Subcutaneous adipose tissue (tissue), 4 donors: ENCODE results near the gene ASIC3. TPM values are rescaled to one million over a fixed set of nuclear protein-coding genes. Genes with fewer than 3 reads are reported as not detected.

Experiments
- total RNA-seq, 4 donors: library from RNA; depleted of rRNA; stranded (reverse); fragments of >200 nt; gene quantifications; one replicate each; pipeline ENCODE4 v1.1.0, GENCODE V29; 2016
- TF ChIP-seq, protein P1 (sequence below): fragments of 450-650 bp; IDR thresholded peaks from one replicate; pipeline ENCODE4 v1.5.1; 2016; ENCODE audit warnings: low read depth, mild to moderate bottlenecking, control low read depth, antibody characterized with exemption, moderate library complexity

Gene ASIC3
- total RNA-seq, 4 donors from 2014 or later = 0.34 to 1.1 (median 0.44) TPM; not detected in 1

DNA sequence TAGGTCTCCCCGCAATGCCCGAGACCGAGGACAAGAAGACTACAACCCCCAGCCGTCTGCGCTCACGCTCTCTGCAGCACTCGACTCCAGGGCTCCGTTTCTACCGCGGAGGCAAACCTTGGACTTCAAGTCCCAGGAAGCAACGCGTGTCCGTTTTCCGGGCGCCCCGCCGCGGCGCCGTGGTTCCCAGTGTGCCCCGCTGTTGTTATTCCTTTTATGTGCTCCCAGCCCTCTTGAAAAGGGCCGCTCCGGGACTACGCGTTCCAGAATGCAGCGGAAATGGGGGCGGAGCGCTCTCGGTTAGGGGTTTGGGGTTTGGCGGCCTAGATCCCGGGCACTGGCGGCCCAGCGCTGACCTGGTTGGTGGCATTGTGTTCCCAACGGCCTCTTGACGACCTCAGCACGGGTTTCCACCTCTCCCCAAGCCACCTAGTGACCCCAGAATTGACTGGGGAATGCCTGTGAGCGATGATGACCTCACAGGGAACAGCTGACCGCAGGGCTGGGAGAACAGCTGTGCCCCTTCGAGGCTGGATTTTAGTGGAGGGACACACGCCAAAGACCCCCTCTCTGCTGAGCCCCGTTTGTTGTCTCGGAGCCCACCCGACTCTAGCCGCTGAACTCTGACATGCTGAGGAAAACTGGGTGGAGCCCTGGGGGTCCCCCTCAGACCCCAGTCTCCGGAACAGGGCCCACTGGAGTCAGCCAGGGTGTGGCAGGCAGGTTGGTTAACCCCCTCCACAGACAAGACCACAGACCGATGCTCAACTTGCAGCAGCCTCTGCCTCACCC lies 9.9 kb downstream of the ASIC3 start:
- TF ChIP-seq, protein P1, sequence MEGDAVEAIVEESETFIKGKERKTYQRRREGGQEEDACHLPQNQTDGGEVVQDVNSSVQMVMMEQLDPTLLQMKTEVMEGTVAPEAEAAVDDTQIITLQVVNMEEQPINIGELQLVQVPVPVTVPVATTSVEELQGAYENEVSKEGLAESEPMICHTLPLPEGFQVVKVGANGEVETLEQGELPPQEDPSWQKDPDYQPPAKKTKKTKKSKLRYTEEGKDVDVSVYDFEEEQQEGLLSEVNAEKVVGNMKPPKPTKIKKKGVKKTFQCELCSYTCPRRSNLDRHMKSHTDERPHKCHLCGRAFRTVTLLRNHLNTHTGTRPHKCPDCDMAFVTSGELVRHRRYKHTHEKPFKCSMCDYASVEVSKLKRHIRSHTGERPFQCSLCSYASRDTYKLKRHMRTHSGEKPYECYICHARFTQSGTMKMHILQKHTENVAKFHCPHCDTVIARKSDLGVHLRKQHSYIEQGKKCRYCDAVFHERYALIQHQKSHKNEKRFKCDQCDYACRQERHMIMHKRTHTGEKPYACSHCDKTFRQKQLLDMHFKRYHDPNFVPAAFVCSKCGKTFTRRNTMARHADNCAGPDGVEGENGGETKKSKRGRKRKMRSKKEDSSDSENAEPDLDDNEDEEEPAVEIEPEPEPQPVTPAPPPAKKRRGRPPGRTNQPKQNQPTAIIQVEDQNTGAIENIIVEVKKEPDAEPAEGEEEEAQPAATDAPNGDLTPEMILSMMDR = no peak

DNA sequence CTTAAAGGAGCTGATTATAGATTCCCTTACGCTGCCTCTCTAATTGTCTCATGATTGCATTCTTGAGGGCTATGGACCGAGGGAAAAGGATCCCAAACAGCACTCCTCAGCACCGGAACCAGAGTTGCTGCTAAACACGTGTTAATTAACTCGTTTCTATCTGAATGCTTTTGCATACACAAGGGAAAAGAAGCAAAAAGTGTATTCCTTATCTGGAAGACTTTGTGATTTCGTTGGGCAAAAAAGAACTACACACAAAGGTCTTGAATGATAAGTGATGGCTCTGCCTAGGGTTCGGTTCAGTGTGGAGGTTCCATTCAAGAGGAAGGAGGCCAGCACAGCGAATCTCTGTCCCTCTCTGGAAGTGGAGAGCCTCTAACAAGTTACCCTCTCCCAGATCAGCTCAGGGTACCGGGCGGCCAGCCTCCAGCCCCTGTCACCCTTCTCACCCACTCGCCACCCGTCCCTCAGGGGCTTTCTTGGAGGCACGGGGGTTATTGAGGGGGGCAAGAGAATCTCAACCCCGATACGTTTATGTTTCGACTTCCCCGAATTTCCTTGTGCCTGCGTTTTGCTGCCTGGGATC lies 10.5 kb downstream of the ASIC3 start:
- TF ChIP-seq, protein P1 = no peak

DNA sequence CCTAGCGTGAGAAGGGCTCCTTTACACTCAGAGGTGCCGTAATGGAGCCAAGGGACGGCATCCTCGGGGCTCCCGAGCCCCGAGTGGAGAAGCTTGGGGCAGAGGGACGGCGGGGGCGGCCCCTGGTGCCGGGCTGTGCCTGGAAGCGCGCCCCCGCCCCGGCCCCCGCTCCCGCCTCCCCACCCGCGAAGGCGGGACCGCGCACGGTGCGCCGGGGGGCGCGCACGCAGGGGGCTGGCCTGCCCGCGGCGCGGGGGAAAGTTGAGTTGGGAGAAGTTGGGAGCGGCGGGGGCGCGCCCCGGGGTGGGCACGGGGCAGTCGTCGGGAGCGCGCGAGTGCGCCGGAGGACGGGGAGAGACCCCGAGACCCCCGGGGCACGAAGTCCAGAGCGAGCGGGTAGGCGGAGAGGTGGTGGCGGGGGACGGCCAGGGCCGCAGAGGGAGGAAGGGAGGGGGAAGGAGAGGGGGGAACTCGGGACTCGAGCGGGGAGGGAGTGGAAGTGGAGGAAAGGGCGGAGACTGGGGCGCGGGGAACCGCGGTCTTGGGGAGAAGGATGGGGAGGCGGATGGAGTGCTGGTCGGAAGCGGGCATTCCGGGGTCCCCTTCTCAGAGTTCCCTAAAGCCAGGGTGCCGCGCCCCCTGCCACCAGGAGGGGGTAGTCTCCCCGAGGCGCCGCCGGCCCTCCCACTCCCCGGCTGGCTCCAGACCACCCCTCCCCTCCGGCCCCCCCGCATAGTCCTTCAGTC lies 11.2 kb downstream of the ASIC3 start, which contains the start of gene SLC4A2:
SLC4A2 (plus strand) TSS at position 223 of the 746 bp plus-strand sequence. CDS start 2,399 bp downstream, outside the sequence.
- TF ChIP-seq, protein P1 = no peak

DNA sequence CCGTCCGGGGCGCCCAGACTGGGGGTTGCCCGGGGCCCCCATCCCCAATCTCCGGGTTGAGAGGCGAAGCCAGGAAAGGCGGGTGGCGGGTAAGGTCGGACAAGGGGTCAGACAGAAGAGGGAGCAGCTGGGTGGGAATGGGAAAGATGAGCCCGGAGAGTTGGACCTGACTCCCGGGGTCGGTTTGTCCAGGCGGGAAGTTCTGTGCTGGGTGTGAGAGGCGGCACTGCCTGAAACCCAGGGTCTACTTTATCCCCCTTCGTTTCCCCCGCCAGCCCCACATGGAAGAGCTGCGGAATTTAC lies 11.7 kb downstream of the ASIC3 start:
- TF ChIP-seq, protein P1 = no peak

DNA sequence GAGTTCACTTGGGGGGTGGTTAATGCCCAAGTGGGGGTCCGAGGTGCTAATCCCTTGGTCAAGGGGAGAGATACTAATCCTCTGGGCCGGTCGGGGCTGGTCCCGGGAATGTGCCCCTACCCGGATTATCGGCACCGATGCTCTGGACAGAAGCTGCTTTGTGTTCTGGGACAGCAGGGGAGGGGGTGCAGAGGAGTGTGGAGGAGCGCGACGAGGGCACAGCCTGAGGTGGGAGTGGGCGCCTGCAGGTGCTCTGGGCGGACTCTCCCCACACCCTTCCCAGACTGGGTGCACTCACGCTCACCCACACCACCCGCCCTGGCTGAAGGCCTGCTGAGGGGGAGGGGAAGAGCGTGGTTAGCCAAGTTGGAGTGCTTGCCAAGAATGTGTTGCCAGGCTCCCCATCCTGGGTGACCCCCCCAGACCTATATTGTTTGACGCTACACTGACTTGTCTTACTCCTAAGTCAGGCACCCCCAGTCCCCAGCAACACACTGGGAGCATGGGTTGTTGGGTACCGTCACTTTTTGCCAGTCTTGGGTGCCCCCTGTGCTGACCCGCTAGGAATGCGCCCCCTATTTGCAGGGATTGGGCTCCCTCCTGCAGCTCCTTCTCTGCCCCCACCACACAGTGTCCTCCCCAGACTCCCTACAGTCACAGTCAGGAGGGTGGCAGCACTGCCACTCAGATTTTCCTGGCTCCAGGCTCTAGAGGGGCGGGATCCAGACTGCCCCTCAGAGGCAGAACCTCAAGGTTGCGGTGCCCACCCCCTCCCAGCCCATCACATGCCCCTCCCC lies 12.3 kb downstream of the ASIC3 start:
- TF ChIP-seq, protein P1 = no peak

DNA sequence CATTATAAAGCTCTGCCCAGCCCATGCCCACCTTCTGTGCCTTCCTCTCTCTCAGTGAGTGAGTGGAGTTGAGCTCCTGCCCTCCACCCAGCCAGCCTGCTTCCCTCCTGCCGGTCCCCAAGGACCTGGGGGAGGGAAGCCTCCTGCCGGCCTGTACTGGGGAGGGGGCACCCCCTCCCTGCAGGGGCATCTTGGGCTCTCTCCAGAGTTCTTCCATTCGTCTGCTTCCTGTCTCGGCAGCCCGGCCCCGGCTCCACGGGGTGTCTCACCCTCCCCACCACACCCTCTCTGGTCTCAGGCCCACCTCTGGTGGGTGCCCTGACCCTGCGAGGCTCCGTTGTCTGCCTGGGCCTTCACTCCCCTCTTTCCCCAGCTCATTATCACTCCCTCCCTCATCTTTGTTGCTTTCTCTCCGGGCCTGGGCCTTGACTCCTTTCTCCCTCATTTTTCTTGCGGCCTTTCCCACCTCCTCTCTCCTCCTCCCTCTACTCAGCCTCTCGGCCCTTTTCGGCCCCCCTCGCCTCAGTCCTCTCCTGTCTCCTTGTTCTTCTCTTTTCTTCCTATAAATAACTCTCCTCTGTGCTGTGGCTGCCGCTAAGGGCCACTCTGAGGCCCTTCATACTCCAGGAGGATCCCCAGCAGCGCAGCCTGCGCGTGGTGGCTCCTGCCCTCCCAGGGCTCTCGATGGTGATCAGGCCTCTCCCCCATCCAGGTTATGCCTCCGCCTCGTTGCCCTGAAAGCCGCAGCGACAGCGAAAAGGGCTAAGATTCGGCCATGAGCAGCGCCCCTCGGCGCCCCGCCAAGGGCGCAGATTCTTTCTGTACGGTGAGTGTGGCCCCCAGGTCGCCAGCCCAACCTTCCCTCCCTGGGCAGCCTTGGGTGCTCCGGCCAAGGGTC lies 13.1 kb downstream of the ASIC3 start:
- TF ChIP-seq, protein P1 = no peak
